Sigmoid colon (tissue), 4 donors: ENCODE results near the gene C2CD4B.

Experiments used
- EP300 ChIP-seq, 4 donors: sonication (generic); formaldehyde crosslinking; IDR thresholded peaks; one replicate each; pipeline ENCODE4 v1.6.1; 2017; ENCODE audit warnings: antibody characterized with exemption in 4 of 4
- POLR2A ChIP-seq, 2 donors: fragments of 450-650 bp; IDR thresholded peaks; one replicate each; pipeline ENCODE4 v1.6.1; 2016; ENCODE audit warnings: antibody characterized with exemption in 2 of 2, mild to moderate bottlenecking in 2 of 2, moderate library complexity in 2 of 2
- POLR2AphosphoS5 ChIP-seq, 4 donors: sonication (generic); formaldehyde crosslinking; IDR thresholded peaks; one replicate each; pipeline ENCODE4 v1.6.1; 2017; ENCODE audit warnings: antibody characterized with exemption in 4 of 4
- TF ChIP-seq, protein P1 (sequence below), 4 experiments: fragments of 450-650 bp in 3 of 4; fragments of 200-600 bp in 1 of 4; IDR thresholded peaks; one replicate each; pipeline ENCODE4 v1.5.1; 2016 to 2019; ENCODE audit warnings: antibody characterized with exemption in 4 of 4, mild to moderate bottlenecking in 3 of 4, moderate library complexity in 2 of 4

GRCh38 chr15:62119874-62120273 is 45.2 kb downstream of the C2CD4B start:
- TF ChIP-seq POLR2A (IDR thresholded peaks at IDR 0.05): no peak
- TF ChIP-seq, protein P1, sequence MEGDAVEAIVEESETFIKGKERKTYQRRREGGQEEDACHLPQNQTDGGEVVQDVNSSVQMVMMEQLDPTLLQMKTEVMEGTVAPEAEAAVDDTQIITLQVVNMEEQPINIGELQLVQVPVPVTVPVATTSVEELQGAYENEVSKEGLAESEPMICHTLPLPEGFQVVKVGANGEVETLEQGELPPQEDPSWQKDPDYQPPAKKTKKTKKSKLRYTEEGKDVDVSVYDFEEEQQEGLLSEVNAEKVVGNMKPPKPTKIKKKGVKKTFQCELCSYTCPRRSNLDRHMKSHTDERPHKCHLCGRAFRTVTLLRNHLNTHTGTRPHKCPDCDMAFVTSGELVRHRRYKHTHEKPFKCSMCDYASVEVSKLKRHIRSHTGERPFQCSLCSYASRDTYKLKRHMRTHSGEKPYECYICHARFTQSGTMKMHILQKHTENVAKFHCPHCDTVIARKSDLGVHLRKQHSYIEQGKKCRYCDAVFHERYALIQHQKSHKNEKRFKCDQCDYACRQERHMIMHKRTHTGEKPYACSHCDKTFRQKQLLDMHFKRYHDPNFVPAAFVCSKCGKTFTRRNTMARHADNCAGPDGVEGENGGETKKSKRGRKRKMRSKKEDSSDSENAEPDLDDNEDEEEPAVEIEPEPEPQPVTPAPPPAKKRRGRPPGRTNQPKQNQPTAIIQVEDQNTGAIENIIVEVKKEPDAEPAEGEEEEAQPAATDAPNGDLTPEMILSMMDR (IDR thresholded peaks at IDR 0.05): no peak
- TF ChIP-seq EP300 (IDR thresholded peaks at IDR 0.05): no peak
- TF ChIP-seq POLR2AphosphoS5 (IDR thresholded peaks at IDR 0.05): no peak
